ENCODE data around the gene FAAH2. TPM values are rescaled to one million over a fixed set of nuclear protein-coding genes. Genes with fewer than 3 reads are reported as not detected.

The FAAH2 gene
- total RNA-seq, 4 donors from 2014 or later, result 0.85 to 4.8 TPM; not detected in 2

- no peak overlapping the region for H3K27ac ChIP-seq
- intact Hi-C loops (cut with DNase I; ENCODE audit: low total_unique reads), result no loop called here
- TF ChIP-seq POLR2A (IDR thresholded peaks at IDR 0.05) (no peak), CTCF (IDR thresholded peaks at IDR 0.05) (no peak)
- no peaks in the 10 kb centered on the region for H3K27me3 ChIP-seq
- no peaks in the 10 kb centered on the region for H3K9me3 ChIP-seq
- DNase-seq, result no peak
- no peaks in the 10 kb centered on the region for H3K4me1 ChIP-seq
- H3K4me3 ChIP-seq, result no peak overlapping the region
- H3K36me3 ChIP-seq, result no peaks in the 10 kb centered on the region
Observed at GRCh38 chrX:57453901-57454300, 167.4 kb downstream of the FAAH2 start.

- no peak for DNase-seq
- Histone ChIP-seq H3K27ac (no peak overlapping the region), H3K9me3 (no peaks in the 10 kb centered on the region), H3K4me1 (no peaks in the 10 kb centered on the region), H3K4me3 (no peak overlapping the region), H3K36me3 (no peaks in the 10 kb centered on the region), H3K27me3 (no peaks in the 10 kb centered on the region)
- TF ChIP-seq CTCF (IDR thresholded peaks at IDR 0.05), result no peak
- no peak for TF ChIP-seq POLR2A (IDR thresholded peaks at IDR 0.05)
- intact Hi-C loops (cut with DNase I; ENCODE audit: low total_unique reads), result no loop called here
Observed at GRCh38 chrX:57481514-57481913, 195.0 kb downstream of the FAAH2 start.

- no peak for TF ChIP-seq CTCF (IDR thresholded peaks at IDR 0.05)
- no peak for TF ChIP-seq POLR2A (IDR thresholded peaks at IDR 0.05)
- no peak overlapping the region for H3K4me3 ChIP-seq
- no peaks in the 10 kb centered on the region for H3K9me3 ChIP-seq
- no peak for DNase-seq
- no peaks in the 10 kb centered on the region for H3K27me3 ChIP-seq
- H3K36me3 ChIP-seq, result no peaks in the 10 kb centered on the region
- intact Hi-C loops (cut with DNase I; ENCODE audit: low total_unique reads), result no loop called here
- H3K27ac ChIP-seq, result no peak overlapping the region
- H3K4me1 ChIP-seq, result no peaks in the 10 kb centered on the region
Observed at GRCh38 chrX:57516491-57516890, 230.0 kb downstream of the FAAH2 start.

- Histone ChIP-seq H3K9me3 (no peaks in the 10 kb centered on the region), H3K27ac (no peak overlapping the region), H3K4me1 (no peaks in the 10 kb centered on the region), H3K4me3 (no peak overlapping the region), H3K36me3 (no peaks in the 10 kb centered on the region), H3K27me3 (no peaks in the 10 kb centered on the region)
- DNase-seq, result no peak
- TF ChIP-seq CTCF (IDR thresholded peaks at IDR 0.05) (no peak), POLR2A (IDR thresholded peaks at IDR 0.05) (no peak)
- intact Hi-C loops (cut with DNase I; ENCODE audit: low total_unique reads), result no loop called here
Observed at GRCh38 chrX:57519578-57520118, 233.1 kb downstream of the FAAH2 start.

- DNase-seq, result no peak
- Histone ChIP-seq H3K9me3 (no peaks in the 10 kb centered on the region), H3K27ac (no peak overlapping the region), H3K4me3 (no peak overlapping the region), H3K4me1 (no peaks in the 10 kb centered on the region), H3K36me3 (no peaks in the 10 kb centered on the region), H3K27me3 (no peaks in the 10 kb centered on the region)
- intact Hi-C loops (cut with DNase I; ENCODE audit: low total_unique reads), result no loop called here
- TF ChIP-seq CTCF (IDR thresholded peaks at IDR 0.05), result no peak
- no peak for TF ChIP-seq POLR2A (IDR thresholded peaks at IDR 0.05)
Observed at GRCh38 chrX:57528670-57529255, 242.3 kb downstream of the FAAH2 start.

Other genes with a start within 250 kb of the FAAH2 start
- 10 to 100 TPM in 3 of 4 donors, 1 to 10 TPM in 1; 2.4 to 14.3 (median 12.5) TPM for gene SPIN2B, start 165.2 kb upstream of the FAAH2 start, total RNA-seq
- 1 to 10 TPM in 1 of 4 donors, under 1 TPM in 1, not detected in 2; 0.67 to 1.8 TPM for gene SPIN2A, start 149.3 kb upstream of the FAAH2 start, total RNA-seq

Data from uterus (tissue), 4 donors.